A549 (cell line): ENCODE measurements around the gene HIF1AN.

Experiments
- CTCF ChIP-seq: fragments of >200 bp; sonication (Bioruptor Twin); formaldehyde crosslinking; IDR thresholded peaks from 3 replicates; pipeline ENCODE4 v1.5.1; 2016
- HOXA7 ChIP-seq: fragments of 250-450 bp; sonication (Bioruptor Pico); IDR thresholded peaks from 2 replicates; pipeline ENCODE4 v1.5.0; 2020; ENCODE audit warnings: mild to moderate bottlenecking, moderate library complexity
- KDM5A ChIP-seq: fragments of 200-600 bp; sonication (generic); IDR thresholded peaks from 2 replicates; pipeline ENCODE4 v1.6.1; 2016; ENCODE audit warnings: antibody characterized with exemption, mild to moderate bottlenecking
- PHF8 ChIP-seq: fragments of 200-600 bp; sonication (generic); IDR thresholded peaks from 2 replicates; pipeline ENCODE4 v1.6.1; 2016; ENCODE audit warnings: low read depth, mild to moderate bottlenecking, antibody characterized with exemption, moderate library complexity, borderline replicate concordance
- RAD21 ChIP-seq, 2 experiments: fragments of >200 bp in 1 of 2; sonication (Bioruptor Twin) in 1 of 2; formaldehyde crosslinking in 1 of 2; IDR thresholded peaks in 1 of 2; conservative IDR thresholded peaks in 1 of 2; 2 replicates in 1 of 2; 3 replicates in 1 of 2; pipeline ENCODE4 v1.6.1; 2012 to 2018; ENCODE audit warnings: inconsistent platforms in 1 of 2
- REST ChIP-seq: fragments of 200-600 bp; sonication (generic); IDR thresholded peaks from 2 replicates; pipeline ENCODE4 v1.6.1; 2016; ENCODE audit warnings: antibody characterized with exemption, mild to moderate bottlenecking, moderate library complexity

- no peak for TF ChIP-seq CTCF
- no peak for TF ChIP-seq RAD21 (conservative IDR thresholded peaks at IDR 0.05 in 1 of 2, IDR thresholded peaks at IDR 0.05 in 1 of 2)
- no peak for TF ChIP-seq REST
- TF ChIP-seq PHF8: no peak
- TF ChIP-seq KDM5A: no peak
- TF ChIP-seq HOXA7 (CRISPR knock-in tag): no peak
These were observed 34.8 kb downstream of the HIF1AN start for GRCh38 chr10:100570506-100570905.
